BLaER1 treated with 17β-estradiol and CSF1 and Interleukin-3, amounts not matched to agents 10 nM and 100 nM (cell line): ENCODE results near the gene CCT3.

ENCODE experiments used
- H3K27ac ChIP-seq, 11 experiments: shearing (Covaris generic); formaldehyde crosslinking; 2 replicates each; pipeline ENCODE4 v1.8.1; 2022
- H3K27me3 ChIP-seq, 11 experiments: shearing (Covaris generic); formaldehyde crosslinking; 2 replicates each; pipeline ENCODE4 v1.8.1; 2022
- H3K36me3 ChIP-seq, 11 experiments: shearing (Covaris generic); formaldehyde crosslinking; 2 replicates each; pipeline ENCODE4 v1.8.1; 2022
- H3K4me1 ChIP-seq, 10 experiments: shearing (Covaris generic); formaldehyde crosslinking; 2 replicates each; pipeline ENCODE4 v1.8.1; 2022
- H3K4me2 ChIP-seq, 11 experiments: shearing (Covaris generic); formaldehyde crosslinking; 2 replicates each; pipeline ENCODE4 v1.8.1; 2022
- H3K4me3 ChIP-seq, 10 experiments: shearing (Covaris generic); formaldehyde crosslinking; 2 replicates each; pipeline ENCODE4 v1.8.1; 2022
- H3K9ac ChIP-seq, 11 experiments: shearing (Covaris generic); formaldehyde crosslinking; 2 replicates each; pipeline ENCODE4 v1.8.1; 2022
- H3K9me3 ChIP-seq, 11 experiments: shearing (Covaris generic); formaldehyde crosslinking; replicated peaks in 1 of 11; 2 replicates each; pipeline ENCODE4 v1.8.1; 2022
- H4K20me1 ChIP-seq, 11 experiments: shearing (Covaris generic); formaldehyde crosslinking; 2 replicates each; pipeline ENCODE4 v1.8.1; 2022
- Cebpa-rat ChIP-seq, 11 experiments: shearing (Covaris generic); IDR thresholded peaks; 2 replicates each; pipeline ENCODE4 v1.8.1; 2022

CCT3 gene

DNA sequence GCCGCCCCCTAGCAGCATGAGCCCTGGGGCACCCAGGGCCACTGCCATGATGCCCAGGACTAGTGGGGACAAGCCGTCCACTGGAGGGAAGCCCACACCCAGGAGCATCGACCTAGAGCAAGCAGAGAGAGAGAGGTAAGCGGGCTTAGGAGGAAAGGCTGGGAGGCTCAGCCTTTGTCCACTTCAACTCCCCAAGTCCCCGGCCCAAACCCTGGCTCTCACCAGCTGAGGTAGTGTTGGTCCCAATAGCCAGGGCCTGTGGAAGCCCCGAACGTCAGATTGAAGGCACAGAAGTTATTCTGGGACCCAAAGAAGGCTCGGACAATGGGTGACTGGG is 45.0 kb downstream of the CCT3 start:
- no peaks in the 10 kb centered on the region for H3K9me3 ChIP-seq
- H3K27me3 ChIP-seq: no peaks in the 10 kb centered on the region
- H3K36me3 ChIP-seq: peaks cover 9 to 37% (median 23%) of the 10 kb centered on the region in 11 experiments; a peak in 18 of 22 replicates
- peaks cover 0 to 7% (median 0%) of the 10 kb centered on the region in 11 experiments; a peak in 2 of 22 replicates for H4K20me1 ChIP-seq
- no peak overlapping the region for H3K4me3 ChIP-seq
- no peak overlapping the region for H3K4me2 ChIP-seq
- no peak for TF ChIP-seq Cebpa-rat (IDR thresholded peaks at IDR 0.05)
- H3K9ac ChIP-seq: no peak overlapping the region
- no peak overlapping the region for H3K27ac ChIP-seq
- peaks cover 0 to 16% (median 0%) of the 10 kb centered on the region in 10 experiments; a peak in 5 of 20 replicates for H3K4me1 ChIP-seq

DNA sequence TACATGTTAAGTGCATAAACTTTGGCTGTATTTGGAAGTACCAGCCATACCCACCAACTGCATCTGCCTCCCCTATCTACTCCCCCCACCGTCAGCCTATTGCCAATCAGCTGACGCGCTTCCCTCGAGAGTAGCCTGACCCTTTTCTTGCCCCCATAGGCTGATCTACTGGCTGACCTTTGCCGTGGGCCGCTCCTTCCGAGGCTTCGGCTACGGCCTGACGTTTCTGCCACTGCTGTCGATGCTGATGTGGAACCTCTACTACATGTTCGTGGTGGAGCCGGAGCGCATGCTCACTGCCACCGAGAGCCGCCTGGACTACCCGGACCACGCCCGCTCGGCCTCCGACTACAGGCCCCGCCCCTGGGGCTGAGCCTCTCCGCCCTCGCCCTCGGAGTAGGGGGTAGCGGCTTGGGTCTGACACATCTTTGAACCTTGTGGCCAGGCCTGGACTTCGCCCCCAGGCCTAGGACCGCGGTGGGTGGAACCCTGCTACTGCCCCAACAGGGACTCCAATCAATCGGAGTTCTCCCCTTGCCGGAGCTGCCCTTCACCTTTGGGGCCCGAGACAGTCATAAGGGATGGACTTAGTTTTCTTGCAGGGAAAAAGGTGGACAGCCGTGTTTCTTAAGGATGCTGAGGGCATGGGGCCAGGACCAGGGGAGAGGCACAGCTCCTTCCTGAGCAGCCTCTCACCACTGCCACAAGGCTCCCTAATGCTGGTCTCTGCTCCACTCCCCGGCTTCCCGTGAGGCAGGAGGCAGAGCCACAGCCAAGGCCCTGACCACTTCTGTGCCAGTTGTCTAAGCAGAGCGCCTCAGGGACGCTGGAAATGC is 46.6 kb downstream of the CCT3 start:
- Histone ChIP-seq H3K4me1 (peaks cover 0 to 16% (median 0%) of the 10 kb centered on the region in 10 experiments; a peak in 5 of 20 replicates), H3K4me2 (no peak overlapping the region), H3K27ac (no peak overlapping the region), H3K9ac (peak overlapping the region in 1 of 11 experiments; percentile 22; a peak in 1 of 22 replicates), H3K9me3 (no peaks in the 10 kb centered on the region), H4K20me1 (peaks cover 0 to 7% (median 0%) of the 10 kb centered on the region in 11 experiments; a peak in 2 of 22 replicates), H3K36me3 (peaks cover 10 to 52% (median 24%) of the 10 kb centered on the region in 11 experiments; a peak in 18 of 22 replicates), H3K4me3 (no peak overlapping the region), H3K27me3 (no peaks in the 10 kb centered on the region)
- no peak for TF ChIP-seq Cebpa-rat (IDR thresholded peaks at IDR 0.05)

DNA sequence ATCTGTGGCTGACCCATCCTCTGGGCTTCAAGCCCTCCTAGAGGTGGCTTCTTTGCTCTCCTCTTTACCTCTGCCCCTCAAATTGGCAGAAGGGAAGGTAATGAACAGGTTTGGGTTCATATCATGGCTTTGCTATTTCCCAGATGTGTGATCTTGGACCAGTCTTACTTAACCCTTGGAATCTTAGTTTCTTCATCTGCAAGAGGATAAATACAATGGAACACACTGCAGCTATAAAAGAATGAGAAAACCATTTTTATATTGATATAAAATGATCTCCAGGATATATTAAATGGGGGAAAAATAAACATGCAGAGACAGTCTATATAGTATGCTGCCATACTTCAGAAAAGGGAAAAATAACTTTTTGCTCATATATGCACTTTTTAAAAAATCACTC is 48.2 kb downstream of the CCT3 start:
- H3K27me3 ChIP-seq: no peaks in the 10 kb centered on the region
- H3K27ac ChIP-seq: no peak overlapping the region
- no peak overlapping the region for H3K4me3 ChIP-seq
- H3K4me2 ChIP-seq: no peak overlapping the region
- peaks cover 0 to 17% (median 9%) of the 10 kb centered on the region in 10 experiments; a peak in 18 of 20 replicates for H3K4me1 ChIP-seq
- no peaks in the 10 kb centered on the region for H3K9me3 ChIP-seq
- no peak for TF ChIP-seq Cebpa-rat (IDR thresholded peaks at IDR 0.05)
- peaks cover 13 to 67% (median 28%) of the 10 kb centered on the region in 11 experiments; a peak in 18 of 22 replicates for H3K36me3 ChIP-seq
- no peak overlapping the region for H3K9ac ChIP-seq
- H4K20me1 ChIP-seq: peaks cover 0 to 7% (median 0%) of the 10 kb centered on the region in 11 experiments; a peak in 2 of 22 replicates

- Histone ChIP-seq H3K9ac (peak overlapping the region in 3 of 11 experiments; percentile 18 to 97 (median 53); a peak in 5 of 22 replicates), H3K4me1 (peaks cover 21 to 44% (median 35%) of the 10 kb centered on the region in 10 experiments), H3K27ac (peak overlapping the region in 7 of 11 experiments; percentile 62 to 98 (median 91); a peak in 7 of 22 replicates), H3K9me3 (no peaks in the 10 kb centered on the region), H3K36me3 (peaks cover 10 to 47% (median 18%) of the 10 kb centered on the region in 11 experiments; a peak in 19 of 22 replicates), H4K20me1 (peaks cover 5 to 11% (median 8%) of the 10 kb centered on the region in 11 experiments; a peak in 21 of 22 replicates), H3K27me3 (no peaks in the 10 kb centered on the region), H3K4me2 (peak overlapping the region in 3 of 11 experiments; percentile 90 to 95 (median 91); a peak in 2 of 22 replicates), H3K4me3 (no peak overlapping the region)
- TF ChIP-seq Cebpa-rat (IDR thresholded peaks at IDR 0.05): no peak
These were observed 52.0 kb downstream of the CCT3 start for GRCh38 chr1:156286061-156286460.

DNA sequence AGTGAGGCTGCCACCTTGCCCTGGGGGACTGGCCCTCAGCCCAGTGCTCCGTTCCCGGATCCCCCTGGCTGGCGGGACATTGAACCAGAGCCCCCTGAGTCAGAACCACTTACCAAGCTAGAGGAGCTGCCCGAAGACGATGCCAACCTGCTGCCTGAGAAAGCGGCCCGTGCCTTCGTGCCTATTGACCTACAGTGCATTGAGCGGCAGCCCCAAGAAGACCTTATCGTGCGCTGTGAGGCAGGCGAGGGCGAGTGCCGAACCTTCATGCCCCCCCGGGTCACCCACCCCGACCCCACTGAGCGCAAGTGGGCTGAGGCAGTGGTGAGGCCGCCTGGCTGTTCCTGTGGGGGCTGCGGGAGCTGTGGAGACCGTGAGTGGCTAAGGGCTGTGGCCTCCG is 52.7 kb downstream of the CCT3 start:
- Histone ChIP-seq H4K20me1 (peaks cover 11 to 17% (median 14%) of the 10 kb centered on the region in 11 experiments; a peak in 21 of 22 replicates), H3K27me3 (no peaks in the 10 kb centered on the region), H3K4me1 (peaks cover 27 to 50% (median 41%) of the 10 kb centered on the region in 10 experiments), H3K4me3 (no peak overlapping the region; a peak in 1 of 20 replicates), H3K9ac (peak overlapping the region in 10 of 11 experiments; percentile 13 to 97 (median 46); a peak in 11 of 22 replicates), H3K36me3 (peaks cover 14 to 50% (median 20%) of the 10 kb centered on the region in 11 experiments), H3K27ac (peak overlapping the region in 10 of 11 experiments; percentile 9 to 98 (median 68); a peak in 18 of 22 replicates), H3K4me2 (peak overlapping the region in 10 of 11 experiments; percentile 89 to 98 (median 92); a peak in 14 of 22 replicates), H3K9me3 (no peaks in the 10 kb centered on the region)
- TF ChIP-seq Cebpa-rat (IDR thresholded peaks at IDR 0.05): no peak

DNA sequence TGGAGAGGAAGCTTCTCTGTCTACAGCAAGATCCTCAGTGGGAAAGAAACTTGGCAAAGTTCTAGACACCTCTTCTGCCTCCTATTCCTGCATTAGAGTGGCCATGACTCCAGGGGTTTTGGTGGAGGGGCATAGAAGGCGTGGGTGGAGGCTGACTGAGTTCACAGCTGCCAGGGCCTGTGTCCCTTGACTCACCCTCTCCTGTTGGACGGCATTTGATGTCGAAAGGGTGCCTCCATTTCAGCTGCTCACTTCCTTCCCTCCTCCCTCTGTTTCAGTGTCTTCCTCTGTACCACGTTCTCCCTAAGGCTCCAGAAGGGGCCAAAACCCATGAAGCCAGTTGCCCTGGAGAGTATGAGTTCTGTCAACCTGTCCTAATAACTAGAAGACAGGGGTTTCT is 53.3 kb downstream of the CCT3 start:
- Histone ChIP-seq H3K9ac (peak overlapping the region; percentile 13 to 97 (median 52); a peak in 14 of 22 replicates), H4K20me1 (peaks cover 18 to 24% (median 21%) of the 10 kb centered on the region in 11 experiments), H3K4me2 (peak overlapping the region in 10 of 11 experiments; percentile 89 to 98 (median 92); a peak in 18 of 22 replicates), H3K27ac (peak overlapping the region in 10 of 11 experiments; percentile 9 to 98 (median 68); a peak in 19 of 22 replicates), H3K4me1 (peaks cover 34 to 51% (median 48%) of the 10 kb centered on the region in 10 experiments), H3K9me3 (no peaks in the 10 kb centered on the region), H3K27me3 (no peaks in the 10 kb centered on the region), H3K36me3 (peaks cover 21 to 57% (median 27%) of the 10 kb centered on the region in 11 experiments), H3K4me3 (peak overlapping the region in 1 of 10 experiments; percentile 2; a peak in 1 of 20 replicates)
- no peak; a peak in 1 of 22 replicates for TF ChIP-seq Cebpa-rat (IDR thresholded peaks at IDR 0.05)

- Histone ChIP-seq H3K9me3 (no peaks in the 10 kb centered on the region), H3K4me2 (peak within 1 kb of the TSS; percentile 89 to 98 (median 93)), H3K4me3 (peak within 1 kb of the TSS; percentile 64 to 92 (median 87)), H3K27ac (peak within 1 kb of the TSS; percentile 89 to 98 (median 95); a peak in 21 of 22 replicates), H3K36me3 (peaks cover 19 to 60% (median 32%) of the 10 kb centered on the region in 11 experiments), H3K9ac (peak within 1 kb of the TSS; percentile 90 to 98 (median 97)), H3K4me1 (peaks cover 39 to 54% (median 49%) of the 10 kb centered on the region in 10 experiments), H4K20me1 (peaks cover 23 to 30% (median 27%) of the 10 kb centered on the region in 11 experiments), H3K27me3 (no peaks in the 10 kb centered on the region)
- TF ChIP-seq Cebpa-rat (IDR thresholded peaks at IDR 0.05): no peak
These were observed 54.0 kb downstream of the CCT3 start, which contains the start of gene TMEM79 for GRCh38 chr1:156284112-156284511. TSS of gene TMEM79 (plus strand) at chr1:156284325. CDS start at chr1:156285227, 902 bp downstream.

GRCh38 chr1:156283521-156283920 is 54.6 kb downstream of the CCT3 start:
- Histone ChIP-seq H3K9me3 (no peaks in the 10 kb centered on the region), H3K27ac (peak overlapping the region in 10 of 11 experiments; percentile 89 to 98 (median 95); a peak in 20 of 22 replicates), H3K4me1 (peaks cover 39 to 57% (median 49%) of the 10 kb centered on the region in 10 experiments), H3K27me3 (no peaks in the 10 kb centered on the region), H3K4me3 (peak overlapping the region; percentile 64 to 92 (median 87)), H3K4me2 (peak overlapping the region; percentile 89 to 98 (median 93)), H4K20me1 (peaks cover 29 to 36% (median 33%) of the 10 kb centered on the region in 11 experiments), H3K9ac (peak overlapping the region; percentile 90 to 98 (median 97)), H3K36me3 (peaks cover 16 to 60% (median 34%) of the 10 kb centered on the region in 11 experiments)
- no peak for TF ChIP-seq Cebpa-rat (IDR thresholded peaks at IDR 0.05)
